ENCODE data around the gene VWCE.

VWCE gene

GRCh38 chr11:61274084-61274483 is 21.0 kb downstream of the VWCE start:
- Histone ChIP-seq H3K4me1 (no peaks in the 10 kb centered on the region), H3K4me3 (ENCODE audit: low read depth, low read length) (no peak overlapping the region), H3K9me3 (no peaks in the 10 kb centered on the region), H3K27me3 (no peaks in the 10 kb centered on the region), H3K36me3 (no peaks in the 10 kb centered on the region)
- no peak for DNase-seq
- no peak for TF ChIP-seq CTCF (IDR thresholded peaks at IDR 0.05; ENCODE audit: low read depth, low read length)

- no peak overlapping the region for H3K4me3 ChIP-seq (ENCODE audit: low read depth, low read length)
- TF ChIP-seq CTCF (IDR thresholded peaks at IDR 0.05; ENCODE audit: low read depth, low read length), result no peak
- H3K27me3 ChIP-seq, result no peaks in the 10 kb centered on the region
- no peaks in the 10 kb centered on the region for H3K36me3 ChIP-seq
- no peaks in the 10 kb centered on the region for H3K4me1 ChIP-seq
- DNase-seq, result no peak
- H3K9me3 ChIP-seq, result no peaks in the 10 kb centered on the region
These were observed 21.7 kb downstream of the VWCE start for GRCh38 chr11:61273178-61274078.

GRCh38 chr11:61272731-61273130 is 22.4 kb downstream of the VWCE start:
- no peak for DNase-seq
- TF ChIP-seq CTCF (IDR thresholded peaks at IDR 0.05; ENCODE audit: low read depth, low read length), result no peak
- Histone ChIP-seq H3K9me3 (no peaks in the 10 kb centered on the region), H3K27me3 (no peaks in the 10 kb centered on the region), H3K4me3 (ENCODE audit: low read depth, low read length) (no peak overlapping the region), H3K36me3 (no peaks in the 10 kb centered on the region), H3K4me1 (no peaks in the 10 kb centered on the region)

GRCh38 chr11:61270354-61271076 is 24.6 kb downstream of the VWCE start:
- H3K36me3 ChIP-seq, result no peaks in the 10 kb centered on the region
- no peak for TF ChIP-seq CTCF (IDR thresholded peaks at IDR 0.05; ENCODE audit: low read depth, low read length)
- no peak for DNase-seq
- H3K4me1 ChIP-seq, result no peaks in the 10 kb centered on the region
- H3K27me3 ChIP-seq, result no peaks in the 10 kb centered on the region
- no peak overlapping the region for H3K4me3 ChIP-seq (ENCODE audit: low read depth, low read length)
- H3K9me3 ChIP-seq, result no peaks in the 10 kb centered on the region

GRCh38 chr11:61268588-61269250 is 26.4 kb downstream of the VWCE start:
- H3K9me3 ChIP-seq, result no peaks in the 10 kb centered on the region
- no peaks in the 10 kb centered on the region for H3K36me3 ChIP-seq
- no peak overlapping the region for H3K4me3 ChIP-seq (ENCODE audit: low read depth, low read length)
- no peak for DNase-seq
- no peak for TF ChIP-seq CTCF (IDR thresholded peaks at IDR 0.05; ENCODE audit: low read depth, low read length)
- no peaks in the 10 kb centered on the region for H3K4me1 ChIP-seq
- no peaks in the 10 kb centered on the region for H3K27me3 ChIP-seq

All from BE2C (cell line).